ENCODE measurements around the gene MDN1.

DNA sequence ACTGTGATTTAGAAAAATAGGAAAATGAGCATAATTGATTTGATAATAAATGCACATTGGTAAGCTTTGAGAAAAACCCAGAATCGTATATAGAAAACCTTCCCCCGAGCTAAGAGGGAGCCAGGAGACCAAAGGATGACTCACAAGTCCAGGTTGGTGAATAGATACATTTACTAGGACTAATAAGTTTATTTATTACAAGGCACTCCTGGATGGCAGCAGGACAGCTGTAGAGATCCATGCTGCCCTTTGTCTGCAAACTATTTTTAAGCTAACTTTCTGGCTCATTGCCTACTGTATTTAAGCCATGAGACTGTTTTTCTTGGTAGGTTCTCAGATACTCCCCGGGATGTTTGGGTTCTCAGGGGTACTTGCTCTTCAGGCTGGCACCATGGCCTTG, 23.5 kb upstream of the MDN1 start:
- TF ChIP-seq POLR2AphosphoS5 (IDR thresholded peaks at IDR 0.05) (no peak), POLR2A (IDR thresholded peaks at IDR 0.05) (no peak)
